Measurements from ENCODE around the gene LRTM2. TPM values are rescaled to one million over a fixed set of nuclear protein-coding genes. Genes with fewer than 3 reads are reported as not detected.

Gene LRTM2
- total RNA-seq, 2 experiments from 2014 or later: not detected

DNA sequence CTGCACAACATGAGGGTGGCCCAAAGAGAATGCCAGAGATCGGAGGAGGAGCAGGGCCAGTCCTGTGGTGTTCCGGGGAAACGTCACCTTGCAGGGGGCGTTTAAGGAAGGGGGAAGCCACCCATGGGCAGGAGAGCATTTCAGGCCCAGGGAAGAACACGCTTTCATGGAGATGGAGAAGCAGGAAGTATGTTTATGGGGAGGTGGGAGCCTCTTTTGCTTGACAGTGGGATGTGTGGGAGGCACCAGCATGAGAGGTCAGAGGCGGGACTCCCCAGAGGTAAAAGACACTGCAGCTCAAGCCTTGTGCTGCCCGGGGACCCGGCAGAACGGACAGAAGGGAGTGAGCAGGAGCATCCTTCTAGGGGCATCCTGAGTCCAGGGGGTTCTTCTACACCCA lies 1.3 kb upstream of the LRTM2 start:
- no peak overlapping the region for H3K4me3 ChIP-seq (ENCODE audit: low read depth, low read length, poor library complexity, severe bottlenecking)
- intact Hi-C loops (cut with micrococcal nuclease; ENCODE audit: unreplicated experiment): no loop called here
- no peaks in the 10 kb centered on the region for H3K36me3 ChIP-seq (ENCODE audit: insufficient read depth, low read length)
- H3K9me3 ChIP-seq (ENCODE audit: low read length): no peaks in the 10 kb centered on the region
- no peaks in the 10 kb centered on the region for H3K4me1 ChIP-seq (ENCODE audit: insufficient read depth, low read length, poor library complexity, severe bottlenecking)
- no peaks in the 10 kb centered on the region for H3K79me2 ChIP-seq (ENCODE audit: insufficient read depth, low read depth, low read length)
- no peaks in the 10 kb centered on the region for H3K9me2 ChIP-seq (ENCODE audit: insufficient read depth, low read length)
- BruUV-seq (replicated peaks): no TSS peak
- no peak overlapping the region for H3K27ac ChIP-seq (ENCODE audit: low read depth, low read length, poor library complexity, severe bottlenecking)
- TF ChIP-seq, protein P1, sequence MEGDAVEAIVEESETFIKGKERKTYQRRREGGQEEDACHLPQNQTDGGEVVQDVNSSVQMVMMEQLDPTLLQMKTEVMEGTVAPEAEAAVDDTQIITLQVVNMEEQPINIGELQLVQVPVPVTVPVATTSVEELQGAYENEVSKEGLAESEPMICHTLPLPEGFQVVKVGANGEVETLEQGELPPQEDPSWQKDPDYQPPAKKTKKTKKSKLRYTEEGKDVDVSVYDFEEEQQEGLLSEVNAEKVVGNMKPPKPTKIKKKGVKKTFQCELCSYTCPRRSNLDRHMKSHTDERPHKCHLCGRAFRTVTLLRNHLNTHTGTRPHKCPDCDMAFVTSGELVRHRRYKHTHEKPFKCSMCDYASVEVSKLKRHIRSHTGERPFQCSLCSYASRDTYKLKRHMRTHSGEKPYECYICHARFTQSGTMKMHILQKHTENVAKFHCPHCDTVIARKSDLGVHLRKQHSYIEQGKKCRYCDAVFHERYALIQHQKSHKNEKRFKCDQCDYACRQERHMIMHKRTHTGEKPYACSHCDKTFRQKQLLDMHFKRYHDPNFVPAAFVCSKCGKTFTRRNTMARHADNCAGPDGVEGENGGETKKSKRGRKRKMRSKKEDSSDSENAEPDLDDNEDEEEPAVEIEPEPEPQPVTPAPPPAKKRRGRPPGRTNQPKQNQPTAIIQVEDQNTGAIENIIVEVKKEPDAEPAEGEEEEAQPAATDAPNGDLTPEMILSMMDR (conservative IDR thresholded peaks at IDR 0.05; ENCODE audit: low read length): no peak
- no peak for TF ChIP-seq EZH2phosphoT487 (IDR thresholded peaks at IDR 0.05; ENCODE audit: borderline replicate concordance, low read depth, low read length)
- DNase-seq (ENCODE audit: low spot score): no peak
- H3K4me2 ChIP-seq (ENCODE audit: low read length): no peak overlapping the region
- CTCF ChIA-PET (ENCODE audit: unreplicated experiment): no interaction called here
- H2AFZ ChIP-seq (ENCODE audit: low read length): no peak overlapping the region
- no peaks in the 10 kb centered on the region for H4K20me1 ChIP-seq (ENCODE audit: insufficient read depth, low read length)
- POLR2A ChIA-PET: no interaction called here

DNA sequence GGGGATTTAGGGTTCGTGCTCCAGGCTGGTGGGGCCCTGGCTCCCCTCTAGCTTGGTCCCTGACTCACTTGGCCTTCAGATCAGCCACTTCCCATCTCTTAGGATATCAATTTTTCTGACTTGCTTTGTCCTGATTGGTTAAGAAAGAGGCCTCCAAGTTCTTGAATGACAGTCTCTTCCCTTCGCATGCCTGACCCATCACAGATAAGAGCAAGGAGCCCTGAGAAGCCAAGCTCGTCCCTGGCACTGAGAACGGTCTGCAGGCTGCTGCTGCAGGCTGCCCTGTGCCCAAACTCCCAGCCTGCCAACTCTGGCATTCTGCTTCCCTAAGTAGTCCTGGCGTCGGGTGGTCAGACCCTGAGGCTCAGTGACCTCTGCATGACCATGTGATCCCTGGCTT lies 794 bp upstream of the LRTM2 start:
- Histone ChIP-seq H3K9me3 (ENCODE audit: low read length) (no peaks in the 10 kb centered on the region), H3K27ac (ENCODE audit: low read depth, low read length, poor library complexity, severe bottlenecking) (no peak overlapping the region), H3K9me2 (ENCODE audit: insufficient read depth, low read length) (no peaks in the 10 kb centered on the region), H3K79me2 (ENCODE audit: insufficient read depth, low read depth, low read length) (no peaks in the 10 kb centered on the region), H3K36me3 (ENCODE audit: insufficient read depth, low read length) (no peaks in the 10 kb centered on the region), H4K20me1 (ENCODE audit: insufficient read depth, low read length) (no peaks in the 10 kb centered on the region), H3K4me2 (ENCODE audit: low read length) (no peak overlapping the region), H3K4me1 (ENCODE audit: insufficient read depth, low read length, poor library complexity, severe bottlenecking) (no peaks in the 10 kb centered on the region), H2AFZ (ENCODE audit: low read length) (no peak overlapping the region), H3K4me3 (ENCODE audit: low read depth, low read length, poor library complexity, severe bottlenecking) (no peak overlapping the region)
- intact Hi-C loops (cut with micrococcal nuclease; ENCODE audit: unreplicated experiment): no loop called here
- DNase-seq (ENCODE audit: low spot score): no peak
- ChIA-PET CTCF (ENCODE audit: unreplicated experiment) (no interaction called here), POLR2A (no interaction called here)
- BruUV-seq (replicated peaks): no TSS peak
- TF ChIP-seq EZH2phosphoT487 (IDR thresholded peaks at IDR 0.05; ENCODE audit: borderline replicate concordance, low read depth, low read length): no peak
- TF ChIP-seq, protein P1 (conservative IDR thresholded peaks at IDR 0.05; ENCODE audit: low read length): no peak

DNA sequence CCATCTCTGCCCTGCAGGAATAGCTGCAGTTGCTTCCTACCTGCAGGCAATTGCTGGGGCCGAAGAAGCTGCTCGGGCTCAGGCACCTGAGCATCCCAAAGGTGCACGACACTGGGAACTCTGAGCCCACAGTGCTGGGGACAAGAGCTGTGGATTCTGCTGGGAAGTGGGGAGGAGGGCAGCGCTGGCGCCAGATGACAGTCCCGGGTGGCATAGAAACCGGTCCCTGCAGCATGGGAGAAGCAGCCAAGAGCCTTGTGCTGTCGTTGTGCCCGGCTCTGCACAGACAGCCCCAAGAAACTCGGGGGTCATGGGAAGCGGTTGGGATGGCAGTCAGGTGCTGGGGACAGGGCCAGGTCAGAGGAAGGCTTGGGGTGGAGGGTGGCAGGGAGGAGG lies 529 bp downstream of the LRTM2 start:
- no peak for DNase-seq (ENCODE audit: low spot score)
- no peaks in the 10 kb centered on the region for H3K9me3 ChIP-seq (ENCODE audit: low read length)
- H4K20me1 ChIP-seq (ENCODE audit: insufficient read depth, low read length): no peaks in the 10 kb centered on the region
- intact Hi-C loops (cut with micrococcal nuclease; ENCODE audit: unreplicated experiment): no loop called here
- no peak overlapping the region for H3K4me3 ChIP-seq (ENCODE audit: low read depth, low read length, poor library complexity, severe bottlenecking)
- no TSS peak for BruUV-seq (replicated peaks)
- TF ChIP-seq, protein P1 (conservative IDR thresholded peaks at IDR 0.05; ENCODE audit: low read length): no peak
- TF ChIP-seq EZH2phosphoT487 (IDR thresholded peaks at IDR 0.05; ENCODE audit: borderline replicate concordance, low read depth, low read length): no peak
- H3K4me1 ChIP-seq (ENCODE audit: insufficient read depth, low read length, poor library complexity, severe bottlenecking): no peaks in the 10 kb centered on the region
- H3K9me2 ChIP-seq (ENCODE audit: insufficient read depth, low read length): no peaks in the 10 kb centered on the region
- no peaks in the 10 kb centered on the region for H3K36me3 ChIP-seq (ENCODE audit: insufficient read depth, low read length)
- CTCF ChIA-PET (ENCODE audit: unreplicated experiment): no interaction called here
- no peak overlapping the region for H3K4me2 ChIP-seq (ENCODE audit: low read length)
- no peak overlapping the region for H3K27ac ChIP-seq (ENCODE audit: low read depth, low read length, poor library complexity, severe bottlenecking)
- no peak overlapping the region for H2AFZ ChIP-seq (ENCODE audit: low read length)
- H3K79me2 ChIP-seq (ENCODE audit: insufficient read depth, low read depth, low read length): no peaks in the 10 kb centered on the region
- POLR2A ChIA-PET: no interaction called here
